Smooth muscle cell (in vitro differentiated cells): Measurements from ENCODE around the gene RAB3GAP2. TPM values are rescaled to one million over a fixed set of nuclear protein-coding genes. Genes with fewer than 3 reads are reported as not detected.

Source experiments
- DNase-seq: peaks from one replicate; lab custom pipeline; 2025; ENCODE audit not compliant: unreplicated experiment; lab: John Stamatoyannopoulos, UW
- H2AFZ ChIP-seq: fragments of 200-600 bp; sonication (generic); 2 replicates; pipeline ENCODE4 v1.6.0; 2016; ENCODE audit warnings: antibody characterized with exemption, low read depth, mild to moderate bottlenecking
- H3F3A ChIP-seq: fragments of 200-600 bp; sonication (generic); 2 replicates; pipeline ENCODE4 v1.6.0; 2017; ENCODE audit warnings: antibody characterized with exemption, low read depth
- H3K27ac ChIP-seq: fragments of 200-600 bp; sonication (generic); 2 replicates; pipeline ENCODE4 v1.5.1; 2016; ENCODE audit warnings: low read depth, mild to moderate bottlenecking
- H3K27me3 ChIP-seq: fragments of 200-600 bp; sonication (generic); 2 replicates; pipeline ENCODE4 v1.6.1; 2016; ENCODE audit warnings: low read depth, mild to moderate bottlenecking
- H3K36me3 ChIP-seq: fragments of 200-600 bp; sonication (generic); 2 replicates; pipeline ENCODE4 v1.5.1; 2016; ENCODE audit warnings: low read depth
- H3K4me1 ChIP-seq: fragments of 200-600 bp; sonication (generic); 2 replicates; pipeline ENCODE4 v1.5.1; 2016; ENCODE audit warnings: low read depth
- H3K4me2 ChIP-seq: fragments of 200-600 bp; sonication (generic); 2 replicates; pipeline ENCODE4 v1.6.0; 2016; ENCODE audit warnings: mild to moderate bottlenecking
- H3K4me3 ChIP-seq: fragments of 200-600 bp; sonication (generic); 2 replicates; pipeline ENCODE4 v1.5.1; 2016; ENCODE audit warnings: mild to moderate bottlenecking
- H3K79me2 ChIP-seq: fragments of 200-600 bp; sonication (generic); 2 replicates; pipeline ENCODE4 v1.6.0; 2016; ENCODE audit warnings: low read depth, mild to moderate bottlenecking
- H3K9ac ChIP-seq: fragments of 200-600 bp; sonication (generic); 2 replicates; pipeline ENCODE4 v1.6.0; 2016; ENCODE audit warnings: low read depth
- H3K9me3 ChIP-seq: fragments of 200-600 bp; sonication (generic); replicated peaks from 2 replicates; pipeline ENCODE4 v1.5.1; 2016; ENCODE audit warnings: low read depth
- H4K20me1 ChIP-seq: fragments of 200-600 bp; sonication (generic); 2 replicates; pipeline ENCODE4 v1.6.0; 2016; ENCODE audit warnings: low read depth
- CTCF ChIP-seq: fragments of 200-600 bp; sonication (generic); IDR thresholded peaks from 2 replicates; pipeline ENCODE4 v1.5.1; 2017; ENCODE audit warnings: borderline replicate concordance, mild to moderate bottlenecking, antibody characterized with exemption; ENCODE audit not compliant: insufficient read depth, poor library complexity, severe bottlenecking
- WGBS: methylation state at CpG from one replicate; pipeline ENCODE4 v1.1.7; 2016; ENCODE audit warnings: low lambda C conversion rate; 5-methylcytosine and 5-hydroxymethylcytosine counted together
- polyA plus RNA-seq: library from polyadenylated mRNA; unstranded; fragments of >200 nt; fragmentation: Nextera tagmentation; extraction: Ambion mirVana; gene quantifications from 2 replicates; pipeline ENCODE4 v1.2.1, GENCODE V29; 2016
- total RNA-seq: library from RNA; depleted of rRNA; stranded (reverse); fragments of >200 nt; gene quantifications from 2 replicates; pipeline ENCODE4 v1.2.3, GENCODE V29; 2014

Gene RAB3GAP2
- total and polyA plus RNA-seq, 2 experiments from 2014 or later, result 12.9 to 33.0 TPM

GRCh38 chr1:220129479-220130210, 142.6 kb downstream of the RAB3GAP2 start:
- H3K9ac ChIP-seq, result no peak overlapping the region
- peaks cover 12% of the 10 kb centered on the region for H3K36me3 ChIP-seq
- no peak overlapping the region for H3K4me2 ChIP-seq
- H4K20me1 ChIP-seq, result no peaks in the 10 kb centered on the region
- H3K79me2 ChIP-seq, result no peaks in the 10 kb centered on the region
- H3K27ac ChIP-seq, result no peak overlapping the region
- no peaks in the 10 kb centered on the region for H3K9me3 ChIP-seq
- H2AFZ ChIP-seq, result no peak overlapping the region
- H3K27me3 ChIP-seq, result no peaks in the 10 kb centered on the region
- no peaks in the 10 kb centered on the region for H3K4me1 ChIP-seq
- H3F3A ChIP-seq, result no peaks in the 10 kb centered on the region
- H3K4me3 ChIP-seq, result no peak overlapping the region
- DNase-seq, result no peak
- no peak for TF ChIP-seq CTCF

- no peak for DNase-seq
- peaks cover 7% of the 10 kb centered on the region for H3K36me3 ChIP-seq
- no peak for TF ChIP-seq CTCF
- H4K20me1 ChIP-seq, result no peaks in the 10 kb centered on the region
- H3K4me3 ChIP-seq, result no peak overlapping the region
- 98% methylated on average over 3 of the region's 3 CpGs for WGBS
- H3F3A ChIP-seq, result no peaks in the 10 kb centered on the region
- no peaks in the 10 kb centered on the region for H3K9me3 ChIP-seq
- no peak overlapping the region for H3K4me2 ChIP-seq
- H3K79me2 ChIP-seq, result no peaks in the 10 kb centered on the region
- no peak overlapping the region for H2AFZ ChIP-seq
- no peak overlapping the region for H3K9ac ChIP-seq
- no peaks in the 10 kb centered on the region for H3K27me3 ChIP-seq
- H3K4me1 ChIP-seq, result no peaks in the 10 kb centered on the region
- no peak overlapping the region for H3K27ac ChIP-seq
Measured at GRCh38 chr1:220127076-220127475, 145.2 kb downstream of the RAB3GAP2 start.

GRCh38 chr1:220124542-220124941, 147.7 kb downstream of the RAB3GAP2 start:
- no peak overlapping the region for H3K27ac ChIP-seq
- no peaks in the 10 kb centered on the region for H3K27me3 ChIP-seq
- H3K9me3 ChIP-seq, result no peaks in the 10 kb centered on the region
- H3K4me1 ChIP-seq, result no peaks in the 10 kb centered on the region
- H3F3A ChIP-seq, result no peaks in the 10 kb centered on the region
- H3K79me2 ChIP-seq, result peaks cover 3% of the 10 kb centered on the region
- no peak overlapping the region for H2AFZ ChIP-seq
- peaks cover 7% of the 10 kb centered on the region for H3K36me3 ChIP-seq
- H3K4me2 ChIP-seq, result no peak overlapping the region
- H3K9ac ChIP-seq, result no peak overlapping the region
- no peak for TF ChIP-seq CTCF
- no peak overlapping the region for H3K4me3 ChIP-seq
- no peak for DNase-seq
- WGBS, result 50% methylated on average over 1 of the region's 1 CpG
- H4K20me1 ChIP-seq, result no peaks in the 10 kb centered on the region

- DNase-seq, result no peak
- Histone ChIP-seq H3F3A (no peaks in the 10 kb centered on the region), H2AFZ (no peak overlapping the region), H3K36me3 (peaks cover 7% of the 10 kb centered on the region), H3K27ac (no peak overlapping the region), H3K4me2 (no peak overlapping the region), H3K9ac (no peak overlapping the region), H3K79me2 (peaks cover 3% of the 10 kb centered on the region), H3K27me3 (no peaks in the 10 kb centered on the region), H3K9me3 (no peaks in the 10 kb centered on the region), H3K4me1 (no peaks in the 10 kb centered on the region), H4K20me1 (no peaks in the 10 kb centered on the region), H3K4me3 (no peak overlapping the region)
- TF ChIP-seq CTCF, result peak; percentile 21
Measured at GRCh38 chr1:220123889-220124288, 148.4 kb downstream of the RAB3GAP2 start.
